ENCODE measurements around the gene ADCY4.
"Not testable (repeated sequence)": the region's sequence is repeated elsewhere in the genome, so short reads cannot be mapped to it uniquely, and the experiment has no call there.

The ADCY4 gene

DNA sequence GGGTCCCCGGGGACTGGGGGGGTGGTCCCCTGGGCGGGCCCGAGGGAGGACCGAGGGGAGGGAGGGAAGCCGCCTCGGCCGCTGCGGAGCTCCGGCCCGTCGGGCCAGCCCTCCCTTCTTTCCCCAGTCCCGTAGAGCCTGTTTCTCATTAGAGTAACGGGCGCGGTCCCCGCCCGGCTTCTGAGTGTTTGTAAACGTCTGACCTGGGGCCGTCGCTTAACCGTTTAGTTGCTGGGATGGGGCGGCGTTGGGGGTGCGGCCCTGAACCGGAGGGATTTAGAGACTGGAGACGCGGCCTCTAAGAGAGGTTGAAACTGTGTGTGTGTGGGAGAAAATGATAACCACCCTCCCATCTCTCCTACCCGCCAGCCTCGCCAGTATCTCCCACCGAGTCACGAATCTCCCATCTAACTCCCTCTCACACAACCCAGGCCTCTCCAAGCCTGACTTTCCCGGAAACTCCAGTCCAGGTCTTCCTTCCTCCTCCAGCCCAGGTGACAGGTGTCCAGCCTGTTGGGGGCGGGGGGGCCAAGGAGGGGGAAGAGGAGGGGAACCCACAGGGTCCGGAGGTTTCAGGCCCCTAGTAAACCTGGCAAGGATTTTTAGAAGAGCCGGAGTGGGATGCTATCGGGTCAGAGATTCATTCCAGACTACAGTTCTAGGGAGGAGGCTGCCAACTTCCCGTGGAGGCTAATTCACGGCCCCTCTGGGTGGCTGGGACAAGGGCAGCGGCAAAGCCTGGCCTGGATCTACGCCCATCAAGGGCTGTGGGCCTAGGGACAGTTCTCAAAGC, 32.0 kb upstream of the ADCY4 start:
- peak; percentile 97 for DNase-seq (ENCODE audit: low read depth in 2 of 2)

DNA sequence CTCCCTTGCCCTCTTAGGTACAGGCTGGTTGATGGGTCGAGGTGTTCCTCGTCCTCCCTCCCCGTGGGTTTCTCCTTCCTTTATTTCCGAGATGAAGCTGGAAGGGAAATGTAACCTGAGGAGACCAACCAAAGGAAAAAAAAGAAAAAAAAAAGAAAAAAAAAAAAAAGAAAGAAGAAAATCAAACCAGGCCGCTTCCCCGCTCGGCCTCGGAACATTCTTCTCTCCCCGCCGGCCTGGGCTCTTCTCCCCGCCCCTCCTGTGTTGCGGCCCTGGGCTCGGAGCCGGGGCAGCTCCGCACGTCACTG, 31.5 kb upstream of the ADCY4 start:
- no peak for DNase-seq (ENCODE audit: low read depth in 2 of 2)

DNA sequence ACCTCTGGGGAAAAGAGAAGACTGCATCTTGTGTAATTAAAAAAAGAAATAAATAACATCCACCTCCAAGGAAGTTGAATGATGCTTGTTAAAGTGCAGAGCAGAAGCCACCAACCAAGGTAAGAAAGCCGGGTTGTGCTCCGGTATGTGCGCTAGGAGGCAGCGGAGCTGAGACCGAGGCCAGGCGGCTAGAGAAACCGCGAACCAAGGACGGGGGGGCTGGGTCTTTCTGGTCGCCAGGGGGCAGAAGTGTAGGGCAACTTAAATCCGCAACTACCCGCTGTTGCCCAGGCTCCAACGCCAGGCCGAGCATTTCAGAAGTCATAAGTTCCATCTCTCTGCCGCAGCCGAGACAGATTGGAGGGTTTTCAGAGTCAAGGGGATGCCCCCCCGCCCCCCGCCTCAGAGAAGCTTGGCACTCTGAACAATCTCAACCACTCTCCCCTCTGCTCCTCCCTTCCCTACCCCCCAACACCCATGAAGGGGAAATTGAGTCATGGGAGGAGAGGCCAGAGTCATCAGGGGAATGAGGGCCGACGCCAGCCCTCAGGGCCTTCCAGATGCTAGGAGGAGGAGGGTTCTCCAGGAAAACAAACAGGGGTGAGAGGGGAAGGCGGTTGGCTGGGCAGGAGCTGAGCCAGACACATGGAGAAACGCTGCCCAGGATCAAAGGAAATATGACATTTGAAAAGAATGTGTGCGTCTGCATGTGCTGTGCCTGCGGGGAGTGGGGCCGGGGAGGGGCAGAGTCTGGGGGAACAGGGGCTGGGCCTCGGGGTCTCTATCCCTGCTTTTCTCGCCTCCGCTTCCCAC, 30.9 kb upstream of the ADCY4 start:
- peak; percentile 75 to 76 for DNase-seq (ENCODE audit: low read depth in 2 of 2)

DNA sequence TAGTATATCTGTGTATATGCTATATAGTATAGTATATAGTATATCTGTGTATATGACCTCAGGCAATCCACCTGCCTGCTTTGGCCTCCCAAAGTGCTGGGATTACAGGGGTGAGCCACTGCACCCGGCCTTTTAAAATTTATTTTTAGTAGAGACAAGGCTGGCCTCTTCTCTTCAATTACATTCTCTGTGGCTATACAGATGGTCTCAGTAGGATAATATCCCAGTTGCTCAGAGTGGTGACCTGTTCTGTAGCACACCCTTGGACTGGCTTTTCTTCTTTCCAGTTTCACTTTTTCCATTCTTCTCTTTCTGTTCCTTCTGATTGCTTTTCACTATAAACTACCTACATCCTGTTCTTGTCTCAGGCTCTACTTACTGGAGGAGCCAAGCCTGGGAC, 30.0 kb upstream of the ADCY4 start:
- DNase-seq (ENCODE audit: low read depth in 2 of 2): no peak

DNA sequence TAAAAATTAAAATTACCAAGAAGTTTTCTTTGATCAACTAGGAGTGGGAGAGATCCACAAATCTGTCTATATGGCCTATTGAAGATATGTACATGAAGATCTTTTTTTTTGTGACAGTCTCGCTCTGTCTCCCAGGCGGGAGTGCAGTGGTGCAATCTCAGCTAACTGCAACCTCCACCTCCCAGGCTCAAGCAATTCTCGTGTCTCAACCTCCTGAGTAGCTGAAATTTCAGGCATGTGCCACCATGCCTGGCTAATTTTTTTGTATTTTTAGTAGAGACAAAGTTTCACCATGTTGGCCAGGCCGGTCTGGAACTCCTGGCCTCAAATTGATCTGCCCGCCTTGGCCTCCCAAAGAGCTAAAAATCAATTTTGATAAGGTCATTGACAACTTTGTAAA, 28.5 kb upstream of the ADCY4 start:
- no peak for DNase-seq (ENCODE audit: low read depth in 2 of 2)

DNA sequence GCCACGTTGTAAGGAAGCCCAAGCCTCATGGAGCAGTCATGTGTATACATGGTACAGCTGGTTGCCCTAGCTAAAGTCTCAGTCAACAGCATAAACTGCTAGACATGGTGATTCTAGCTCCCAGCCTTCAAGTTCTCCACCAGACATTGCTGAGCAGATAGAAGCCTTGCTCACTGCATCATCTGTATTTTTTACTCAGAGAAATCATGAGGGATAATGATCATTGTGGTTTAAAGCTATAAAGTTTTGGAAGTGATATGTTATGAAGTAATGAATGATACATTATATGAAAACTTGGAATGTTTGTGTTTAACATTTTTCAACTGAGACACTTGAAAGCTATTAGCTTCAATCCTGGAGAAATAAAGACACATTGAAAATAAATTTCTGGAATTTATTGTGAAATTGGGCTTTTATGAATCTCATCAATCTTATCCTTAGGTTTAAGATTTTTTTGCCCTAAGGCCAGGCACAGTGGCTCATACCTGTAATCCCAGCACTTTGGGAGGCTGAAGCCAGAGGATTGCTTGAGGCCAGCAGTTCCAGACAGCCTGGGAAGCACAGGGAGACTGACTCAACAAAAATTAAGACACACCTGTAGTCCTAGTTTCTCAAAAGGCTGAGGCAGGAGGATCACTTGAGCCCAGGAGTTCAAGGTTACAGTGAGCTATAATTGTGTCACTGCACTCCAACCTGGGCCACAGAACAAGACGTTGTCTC, 27.5 kb upstream of the ADCY4 start:
- peak; percentile 44 to 51 for DNase-seq (ENCODE audit: low read depth in 2 of 2)

DNA sequence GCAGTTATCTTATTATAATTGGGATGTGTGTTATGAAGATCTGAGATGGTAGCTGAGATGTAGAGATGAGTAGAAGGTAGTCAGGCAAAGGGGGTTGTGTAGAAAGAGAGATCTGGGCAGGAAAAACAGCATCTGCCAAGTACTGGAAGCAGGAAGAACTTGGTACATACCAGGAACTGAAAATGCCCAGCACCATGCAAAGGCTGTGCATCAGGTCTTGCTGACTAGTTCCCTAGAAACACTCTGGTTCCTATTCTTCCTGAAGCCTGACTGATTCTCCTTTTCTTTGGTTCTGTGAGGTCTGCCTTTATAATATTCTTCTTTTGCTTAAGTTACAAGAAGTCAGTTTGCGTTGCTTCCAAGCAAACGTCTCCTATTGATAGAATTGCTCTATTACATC, 26.5 kb upstream of the ADCY4 start:
- no peak for DNase-seq (ENCODE audit: low read depth in 2 of 2)

DNA sequence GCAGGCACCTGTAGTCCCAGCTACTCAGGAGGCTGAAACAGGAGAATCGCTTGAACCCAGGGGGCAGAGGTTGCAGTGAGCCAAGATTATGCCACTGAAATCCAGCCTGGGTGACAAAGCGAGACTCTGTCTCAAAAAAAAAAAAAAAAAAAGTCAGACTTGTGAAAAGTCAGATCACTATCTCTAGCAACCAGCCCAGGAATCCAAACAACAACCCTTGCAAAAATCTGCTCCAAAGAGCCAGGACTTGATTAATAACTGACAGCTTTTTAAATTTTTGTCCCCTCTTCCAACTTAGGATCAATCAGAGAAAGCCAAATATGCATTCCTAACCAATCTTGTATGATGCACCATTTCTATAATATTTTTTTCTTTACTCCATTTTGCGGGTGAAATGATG, 25.4 kb upstream of the ADCY4 start:
- no peak for DNase-seq (ENCODE audit: low read depth in 2 of 2)

DNA sequence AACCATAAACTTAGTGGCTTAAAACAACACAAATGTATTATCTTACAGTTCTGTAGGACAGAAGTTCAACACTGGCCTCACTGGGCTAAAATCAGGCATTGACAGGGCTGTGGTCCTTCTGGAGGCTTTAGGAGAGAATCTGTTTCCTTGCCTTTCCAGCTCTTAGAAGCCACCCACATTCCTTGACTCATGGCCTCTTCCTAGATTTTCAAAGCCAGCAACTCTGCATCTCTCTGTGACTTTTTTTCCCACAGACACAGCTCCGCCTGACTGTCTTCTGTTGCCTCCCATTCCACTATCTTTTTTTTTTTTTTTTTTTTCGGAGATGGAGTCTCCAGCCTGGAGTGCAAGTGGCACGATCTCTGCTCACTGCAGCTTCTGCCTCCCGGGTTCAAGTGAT, 21.3 kb upstream of the ADCY4 start:
- DNase-seq (ENCODE audit: low read depth in 2 of 2): no peak

DNA sequence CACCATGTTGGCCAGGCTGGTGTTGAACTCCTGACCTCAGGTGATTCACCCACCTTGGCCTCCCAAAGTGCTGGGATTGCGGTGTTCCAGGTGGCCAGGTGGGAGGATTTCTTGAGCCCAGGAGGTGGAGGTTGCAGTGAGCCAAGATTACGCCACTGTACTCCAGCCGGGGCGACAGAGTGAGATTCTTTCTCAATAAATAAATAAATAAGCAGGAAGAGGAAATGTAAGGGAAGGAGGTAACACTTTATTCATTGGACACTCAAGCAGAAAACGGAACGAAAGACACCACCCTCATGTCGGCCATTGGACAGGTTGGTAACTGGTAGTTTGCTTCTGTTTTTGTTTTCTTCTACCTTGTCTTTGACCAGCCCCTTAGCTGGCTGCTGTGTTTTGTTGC, 20.1 kb upstream of the ADCY4 start:
- no peak for DNase-seq (ENCODE audit: low read depth in 2 of 2)

DNA sequence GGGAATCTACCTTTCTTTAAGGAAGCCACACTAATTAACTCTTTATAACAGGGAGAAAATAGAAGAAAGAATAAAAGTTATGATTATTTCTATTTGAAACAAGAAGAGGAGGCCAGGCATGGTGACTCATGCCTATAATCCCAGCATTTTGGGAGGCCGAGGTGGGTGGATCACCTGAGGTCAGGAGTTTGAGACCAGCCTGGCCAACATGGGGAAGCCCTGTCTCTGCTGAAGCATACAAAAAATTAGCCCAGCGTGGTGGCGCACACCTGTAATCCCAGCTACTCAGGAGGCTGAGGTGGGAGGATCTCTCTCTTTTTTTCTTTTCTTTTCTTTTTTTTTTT, 19.6 kb upstream of the ADCY4 start:
- DNase-seq (ENCODE audit: low read depth in 2 of 2): not testable (repeated sequence)

DNA sequence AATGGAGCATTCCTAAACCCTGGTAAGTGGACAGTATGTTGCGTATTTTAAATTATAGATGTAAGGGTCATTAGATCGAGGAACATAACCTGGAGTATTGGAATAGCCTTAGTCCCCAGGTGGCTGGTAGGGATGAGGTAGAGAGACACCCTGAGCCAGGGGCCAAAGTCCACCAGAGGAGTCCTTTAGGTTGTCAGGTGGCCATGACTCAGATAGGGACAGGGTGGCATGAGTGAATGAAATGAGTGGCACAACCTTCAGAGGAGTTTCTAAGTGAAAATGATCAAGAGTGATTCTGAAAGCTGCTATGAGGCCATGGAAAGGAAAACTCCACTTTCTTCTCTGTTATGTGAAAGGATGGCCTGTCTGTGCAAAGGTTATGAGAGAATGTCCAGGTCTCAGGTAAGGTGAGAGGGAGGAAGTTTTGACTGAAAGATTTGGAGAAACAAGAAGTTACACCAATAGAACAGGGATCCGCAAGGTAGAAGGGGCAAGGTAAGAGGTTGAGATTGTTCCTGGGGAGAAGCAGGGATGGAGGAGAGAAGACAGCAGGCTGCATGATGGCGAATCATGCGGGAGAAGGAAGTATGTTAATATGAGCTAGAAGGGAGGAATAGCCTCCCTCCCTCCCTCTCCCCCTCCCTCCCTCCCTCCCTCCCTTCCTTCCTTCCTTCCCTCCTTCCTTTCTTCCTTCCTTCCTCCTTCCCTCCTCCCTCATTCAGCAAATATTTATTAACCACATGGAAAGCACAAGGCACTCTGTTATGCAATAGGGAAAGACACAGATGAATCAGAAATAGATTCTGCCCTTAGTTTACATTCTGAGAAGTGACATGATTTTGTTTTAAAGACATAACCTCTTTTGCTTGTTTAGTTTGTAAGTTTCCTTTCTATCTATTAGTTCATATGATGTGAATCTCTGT, 18.9 kb upstream of the ADCY4 start:
- DNase-seq (ENCODE audit: low read depth in 2 of 2): peak in 1 of 2 experiments; percentile 29

DNA sequence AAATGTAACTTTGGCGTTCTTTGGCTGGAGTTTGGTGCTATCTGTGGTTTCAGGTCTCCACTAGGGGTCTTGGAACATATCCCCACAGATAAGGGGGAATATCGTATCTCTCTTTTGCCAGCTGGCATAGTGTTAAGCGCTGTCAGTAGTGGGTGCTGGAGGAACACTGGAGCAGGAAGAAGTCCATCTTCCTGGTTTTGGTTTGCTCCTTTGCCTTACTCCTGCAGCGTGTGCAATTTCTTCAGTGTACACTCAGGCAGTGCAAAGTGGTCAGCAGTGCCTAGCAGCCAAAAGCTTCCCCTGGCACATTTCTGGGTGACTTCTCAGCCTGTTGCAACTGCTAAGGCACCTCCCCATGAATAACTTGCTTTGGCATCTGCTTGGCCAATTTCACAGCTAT, 16.6 kb upstream of the ADCY4 start:
- no peak for DNase-seq (ENCODE audit: low read depth in 2 of 2)

DNA sequence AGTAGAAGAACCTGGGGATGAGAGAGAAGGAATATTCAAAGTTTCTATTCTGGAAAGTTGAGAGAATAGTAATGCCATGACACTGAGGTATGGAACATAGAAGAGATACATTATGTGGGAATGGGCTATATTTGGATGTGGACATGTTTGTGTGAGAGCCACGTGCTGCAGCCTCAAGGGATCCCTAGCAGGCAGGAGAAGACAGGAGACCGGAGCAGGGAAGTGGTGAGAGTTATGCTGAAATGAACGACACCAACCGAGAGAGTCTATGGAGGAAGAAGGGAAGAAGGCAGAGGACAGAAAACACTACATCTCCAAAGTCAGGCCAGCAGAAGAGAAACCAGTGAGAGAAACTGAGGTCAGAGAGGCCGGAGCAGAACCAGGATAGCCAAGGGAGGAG, 14.9 kb upstream of the ADCY4 start:
- no peak for DNase-seq (ENCODE audit: low read depth in 2 of 2)

DNA sequence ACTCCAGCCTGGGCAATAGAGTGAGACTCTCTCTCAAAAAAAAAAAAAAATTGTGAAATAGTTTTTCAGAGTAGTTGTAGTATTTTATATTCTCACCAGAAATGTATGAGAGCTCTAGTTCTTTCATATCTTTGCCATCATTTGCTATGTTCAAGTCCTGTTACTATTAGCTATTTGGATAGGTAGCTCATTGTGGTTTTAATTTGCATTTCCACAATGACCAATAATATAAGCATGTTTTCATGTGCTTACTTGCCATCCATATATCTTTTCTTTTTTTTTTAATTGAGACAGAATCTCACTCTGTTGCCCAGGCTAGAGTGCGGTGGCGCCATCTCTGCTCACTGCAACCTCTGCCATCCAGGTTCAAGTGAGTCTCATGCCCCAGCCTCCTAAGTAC, 13.3 kb upstream of the ADCY4 start:
- no peak for DNase-seq (ENCODE audit: low read depth in 2 of 2)

DNA sequence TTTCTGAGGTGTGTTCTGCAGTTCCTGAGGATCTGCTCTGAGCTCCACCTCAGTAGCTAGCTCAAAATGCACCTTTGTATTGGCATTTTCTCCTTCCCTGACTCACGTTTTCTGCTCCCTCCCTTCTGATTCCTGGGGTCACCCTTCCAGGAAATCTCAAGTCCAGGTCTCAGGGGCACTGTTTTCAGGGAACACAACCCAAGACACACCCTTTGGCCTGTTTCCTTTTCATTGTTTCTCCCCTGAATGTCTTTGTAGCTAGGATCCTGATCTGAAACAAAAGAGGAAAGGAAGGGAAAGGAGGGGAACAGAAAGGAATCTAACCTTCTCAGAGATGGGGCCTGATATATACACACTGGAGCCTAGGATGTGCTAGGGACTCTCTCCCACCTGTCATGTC, 12.3 kb upstream of the ADCY4 start:
- DNase-seq (ENCODE audit: low read depth in 2 of 2): no peak

DNA sequence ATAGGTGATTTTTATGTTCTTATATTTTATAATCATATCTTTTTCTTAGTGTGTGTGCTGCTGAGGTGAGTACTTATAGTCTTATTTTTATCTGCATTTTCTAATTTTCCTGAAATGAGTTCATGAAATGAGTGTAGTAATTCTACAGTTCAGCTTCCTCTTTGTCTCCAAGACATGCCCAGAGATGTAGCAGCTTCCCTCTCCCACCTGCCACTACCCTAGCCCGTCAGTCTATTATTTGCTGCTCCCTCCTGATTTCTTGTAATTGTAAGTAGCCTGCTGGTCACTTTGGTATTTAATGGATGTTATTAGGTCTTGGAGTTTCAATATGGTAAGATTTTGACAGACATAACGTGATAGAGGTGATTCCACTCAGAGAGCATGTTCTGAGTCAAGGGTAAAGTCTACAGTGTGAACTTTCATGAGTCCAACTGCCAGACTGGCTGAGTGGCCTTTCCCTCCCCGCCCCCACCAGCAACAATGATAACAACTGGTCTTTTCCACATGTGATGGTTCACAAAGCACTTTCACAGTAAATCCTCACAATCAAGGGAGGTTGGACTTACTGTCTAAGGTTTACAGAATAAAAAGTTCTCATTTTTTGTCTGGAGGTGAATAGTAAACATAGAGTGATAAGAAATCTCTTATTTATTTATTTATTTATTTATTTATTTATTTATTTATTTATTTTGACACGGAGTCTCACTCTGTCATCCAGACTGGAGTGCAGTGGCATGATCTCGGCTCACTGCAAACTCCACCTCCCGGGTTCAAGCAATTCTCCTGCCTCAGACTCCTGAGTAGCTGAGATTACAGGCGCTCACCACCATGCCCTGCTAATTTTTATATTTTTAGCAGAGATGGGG, 9.2 kb upstream of the ADCY4 start:
- DNase-seq (ENCODE audit: low read depth in 2 of 2): no peak

DNA sequence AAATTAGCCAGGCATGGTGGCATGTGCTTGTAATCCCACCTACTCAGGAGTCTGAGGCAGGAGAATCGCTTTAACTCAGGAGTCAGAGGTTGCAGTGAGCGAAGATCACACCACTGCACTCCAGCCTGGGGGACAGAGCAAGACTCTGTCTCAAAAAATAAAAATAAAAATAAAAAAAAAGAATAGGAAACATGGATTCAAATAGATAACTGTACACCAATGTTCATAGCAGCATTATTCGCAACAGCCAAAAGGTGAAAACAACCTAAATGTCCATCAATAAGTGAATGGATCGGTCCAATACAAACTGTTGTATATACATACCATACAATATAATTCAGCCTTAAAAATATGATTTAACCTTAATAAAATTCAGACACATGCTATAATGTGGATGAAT, 8.0 kb upstream of the ADCY4 start:
- DNase-seq (ENCODE audit: low read depth in 2 of 2): no peak

DNA sequence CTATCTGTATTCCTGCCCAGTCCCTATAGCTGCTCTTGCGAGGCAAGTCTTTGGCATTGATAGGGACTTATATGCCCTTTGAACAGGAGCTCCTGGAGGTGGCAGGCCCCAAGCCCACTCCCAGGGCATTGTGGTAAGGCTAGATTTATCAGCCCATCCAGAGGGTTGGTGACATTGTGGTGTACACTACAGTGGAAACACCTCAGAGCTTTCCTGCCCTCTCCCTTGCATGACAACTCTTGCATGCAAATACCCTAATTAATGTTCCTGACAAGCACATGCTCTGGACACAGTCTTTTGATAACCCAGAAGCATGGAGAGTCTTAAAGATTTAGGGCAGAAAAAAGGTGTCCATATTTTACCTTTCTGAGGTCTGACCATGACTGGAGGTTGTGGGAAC, 5.7 kb upstream of the ADCY4 start:
- no peak for DNase-seq (ENCODE audit: low read depth in 2 of 2)

DNA sequence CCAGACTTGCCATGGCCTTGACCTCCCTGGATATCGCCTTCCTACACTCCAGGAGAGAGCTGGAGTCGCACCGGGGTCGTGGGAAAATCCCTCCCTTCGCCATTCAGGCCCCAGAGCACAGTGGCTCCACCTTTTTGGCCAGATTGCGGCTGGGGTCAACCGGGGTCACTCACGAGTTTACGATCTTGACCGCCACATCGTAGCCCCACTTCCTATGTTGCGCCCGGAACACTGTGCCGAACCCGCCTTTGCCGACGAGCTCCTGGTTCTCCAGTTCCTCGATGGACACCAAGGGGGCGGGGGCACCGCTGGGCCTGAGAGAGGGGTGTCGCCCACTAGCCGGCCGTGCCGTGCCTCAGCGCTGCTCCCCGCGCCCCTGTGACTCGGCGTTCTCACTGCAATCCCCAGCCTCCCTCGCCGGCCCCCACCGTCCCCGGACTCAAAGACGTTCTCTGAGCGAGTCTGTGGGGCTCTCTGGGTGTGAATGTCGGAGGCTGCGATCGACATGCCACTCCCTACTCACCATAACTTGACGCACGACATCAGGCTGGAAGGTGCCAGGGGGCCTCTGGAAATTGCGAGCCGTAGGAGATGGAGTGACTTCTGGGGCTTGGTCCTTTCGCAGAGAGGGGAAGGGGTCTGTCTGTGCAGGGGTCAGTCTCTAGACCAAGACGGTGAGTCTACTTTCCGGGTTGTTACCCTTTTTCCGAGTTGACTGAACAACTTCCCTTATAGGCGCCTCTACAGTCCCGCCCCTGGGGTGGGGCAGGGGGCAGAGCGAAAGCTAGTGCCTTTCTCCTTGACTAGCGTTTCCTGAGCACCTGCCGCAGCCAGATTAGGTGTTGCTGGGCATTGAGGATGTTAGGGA, 4.6 kb upstream of the ADCY4 start, which contains the start of gene RIPK3:
RIPK3 (minus strand) TSS at position 708 of the 868 bp plus-strand sequence; CDS start at position 543, 165 bp downstream.
- DNase-seq (ENCODE audit: low read depth in 2 of 2): no peak
